Stimulated activated effector memory CD8-positive, alpha-beta T cell treated with anti-CD3 and anti-CD28 coated beads, Interleukin-12 subunit alpha, Interleukin-12 subunit beta, amount 100 ng/mL, for 72 hours (primary cell): ENCODE results near the gene TOM1L2.
A peak's percentile ranks its signal among the peaks of the same experiment; 100 is the strongest.
"Not testable (repeated sequence)": the region's sequence is repeated elsewhere in the genome, so short reads cannot be mapped to it uniquely, and the experiment has no call there.

Experiments used
- ATAC-seq: fragments of 150-1000 bp; cut with Tn5 transposase; 2 replicates; pipeline ENCODE4 v1.10.0; 2021
- DNase-seq, 2 donors: peaks; one replicate each; pipeline ENCODE4 v3.0.0; 2021 to 2022; ENCODE audit warnings: low spot score in 2 of 2
- H3K27ac Mint-ChIP-seq: one replicate; pipeline ENCODE4 v1.8.0; 2022; ENCODE audit warnings: mild to moderate bottlenecking, mixed read lengths
- H3K36me3 Mint-ChIP-seq: one replicate; pipeline ENCODE4 v1.8.0; 2022; ENCODE audit warnings: mild to moderate bottlenecking, mixed read lengths
- H3K4me1 Mint-ChIP-seq: one replicate; pipeline ENCODE4 v1.8.0; 2022; ENCODE audit warnings: mixed read lengths
- H3K4me3 Mint-ChIP-seq: one replicate; pipeline ENCODE4 v1.8.0; 2022; ENCODE audit warnings: mild to moderate bottlenecking, mixed read lengths
- H3K9me3 Mint-ChIP-seq: one replicate; pipeline ENCODE4 v1.8.0; 2022; ENCODE audit warnings: mixed read lengths

TOM1L2 gene

DNA sequence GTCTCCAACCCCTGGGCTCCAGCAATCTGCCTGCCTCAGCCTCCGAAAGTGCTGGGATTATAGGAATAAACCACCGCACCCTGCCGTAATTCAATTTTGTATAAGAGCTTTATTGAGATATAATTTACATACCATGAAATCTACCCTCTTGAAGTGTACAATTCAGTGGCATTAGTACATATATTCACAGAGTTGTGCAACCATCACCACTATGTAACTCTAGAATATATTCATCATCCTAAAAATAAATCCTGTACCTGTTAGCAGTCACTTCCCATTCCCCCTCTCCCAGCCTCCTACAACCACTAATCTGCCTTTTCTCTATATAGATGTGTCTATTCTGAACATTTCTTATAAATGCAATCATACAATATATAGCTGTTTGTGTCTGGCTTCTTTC lies 26.1 kb downstream of the TOM1L2 start:
- Mint-ChIP-seq H3K36me3 (no peaks in the 10 kb centered on the region), H3K4me3 (no peak overlapping the region), H3K9me3 (no peaks in the 10 kb centered on the region), H3K27ac (no peak overlapping the region), H3K4me1 (peaks cover 27% of the 10 kb centered on the region)
- no peak for ATAC-seq
- DNase-seq = no peak

DNA sequence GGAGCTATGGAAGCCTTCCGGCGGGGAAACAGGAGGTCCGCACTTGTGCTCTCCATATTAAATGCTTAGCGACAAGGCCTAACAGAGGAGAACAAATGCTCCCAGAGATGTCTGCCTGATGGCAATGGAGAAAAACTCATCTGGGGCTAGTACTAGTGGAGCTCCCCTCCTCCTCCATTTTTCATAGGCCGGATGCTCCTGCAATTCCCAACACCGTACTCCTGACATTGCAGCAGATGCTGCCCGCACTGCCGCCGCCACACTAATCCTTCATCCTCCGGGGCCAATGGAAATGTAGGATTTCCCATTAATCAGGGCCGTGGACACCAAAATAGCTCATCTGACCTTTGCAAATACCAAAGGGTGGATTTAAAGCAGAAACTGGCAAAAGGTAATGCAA lies 27.5 kb downstream of the TOM1L2 start:
- H3K27ac Mint-ChIP-seq = no peak overlapping the region
- no peak for DNase-seq
- ATAC-seq = no peak
- H3K36me3 Mint-ChIP-seq = no peaks in the 10 kb centered on the region
- peaks cover 27% of the 10 kb centered on the region for H3K4me1 Mint-ChIP-seq
- H3K9me3 Mint-ChIP-seq = no peaks in the 10 kb centered on the region
- no peak overlapping the region for H3K4me3 Mint-ChIP-seq

DNA sequence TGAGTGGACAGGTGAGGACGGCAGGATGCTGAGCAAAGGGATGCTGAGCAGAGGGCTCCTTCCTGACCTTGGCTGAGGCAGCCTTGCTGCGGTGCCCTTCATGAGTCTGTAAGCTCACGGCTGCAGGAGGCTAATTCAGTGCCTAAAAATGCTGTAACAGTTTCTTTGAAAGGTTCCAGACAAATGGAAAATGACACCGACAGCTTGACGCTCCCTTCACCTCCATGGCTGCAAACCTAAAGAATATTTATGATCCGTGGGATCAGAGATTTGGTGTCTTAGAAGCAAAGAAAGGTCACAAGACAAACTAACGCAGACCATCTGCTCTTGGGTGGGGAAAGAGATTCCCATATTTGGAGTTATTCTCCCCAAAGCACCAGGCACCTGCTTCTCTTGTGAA lies 28.0 kb downstream of the TOM1L2 start:
- peaks cover 22% of the 10 kb centered on the region for H3K4me1 Mint-ChIP-seq
- DNase-seq (no peak), ATAC-seq (no peak)
- no peaks in the 10 kb centered on the region for H3K36me3 Mint-ChIP-seq
- H3K27ac Mint-ChIP-seq = no peak overlapping the region
- H3K9me3 Mint-ChIP-seq = no peaks in the 10 kb centered on the region
- H3K4me3 Mint-ChIP-seq = no peak overlapping the region

GRCh38 chr17:17943281-17943984 lies 28.8 kb downstream of the TOM1L2 start:
- Mint-ChIP-seq H3K9me3 (no peaks in the 10 kb centered on the region), H3K36me3 (no peaks in the 10 kb centered on the region), H3K27ac (no peak overlapping the region), H3K4me1 (peaks cover 17% of the 10 kb centered on the region), H3K4me3 (no peak overlapping the region)
- DNase-seq (no peak), ATAC-seq (peak; percentile 26)

DNA sequence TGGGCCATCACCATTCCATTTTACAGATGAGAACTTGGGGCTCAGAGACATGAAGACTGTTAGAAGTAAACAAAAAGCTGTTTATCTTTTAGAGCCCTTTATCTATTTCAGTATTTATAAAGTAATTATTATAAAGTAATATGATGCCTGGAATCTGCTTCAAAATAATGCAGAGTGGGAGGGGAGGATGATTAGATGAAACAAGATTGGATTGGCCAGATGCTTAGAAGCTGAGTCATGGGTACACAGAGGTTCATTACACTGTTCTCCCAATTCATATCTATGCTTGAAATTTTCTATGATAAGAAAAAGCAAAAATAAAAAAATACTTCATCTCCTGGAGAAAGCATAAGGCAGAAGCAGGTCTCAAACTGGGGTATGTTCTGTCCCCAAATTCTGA lies 29.4 kb downstream of the TOM1L2 start:
- no peaks in the 10 kb centered on the region for H3K36me3 Mint-ChIP-seq
- no peak overlapping the region for H3K27ac Mint-ChIP-seq
- H3K4me3 Mint-ChIP-seq = no peak overlapping the region
- no peaks in the 10 kb centered on the region for H3K9me3 Mint-ChIP-seq
- DNase-seq (no peak), ATAC-seq (no peak)
- H3K4me1 Mint-ChIP-seq = peaks cover 14% of the 10 kb centered on the region

- ATAC-seq (no peak), DNase-seq (no peak)
- H3K27ac Mint-ChIP-seq = no peak overlapping the region
- H3K4me1 Mint-ChIP-seq = peaks cover 30% of the 10 kb centered on the region
- H3K36me3 Mint-ChIP-seq = no peaks in the 10 kb centered on the region
- H3K9me3 Mint-ChIP-seq = no peaks in the 10 kb centered on the region
- H3K4me3 Mint-ChIP-seq = no peak overlapping the region
Measured at GRCh38 chr17:17941015-17941414, 31.2 kb downstream of the TOM1L2 start.

DNA sequence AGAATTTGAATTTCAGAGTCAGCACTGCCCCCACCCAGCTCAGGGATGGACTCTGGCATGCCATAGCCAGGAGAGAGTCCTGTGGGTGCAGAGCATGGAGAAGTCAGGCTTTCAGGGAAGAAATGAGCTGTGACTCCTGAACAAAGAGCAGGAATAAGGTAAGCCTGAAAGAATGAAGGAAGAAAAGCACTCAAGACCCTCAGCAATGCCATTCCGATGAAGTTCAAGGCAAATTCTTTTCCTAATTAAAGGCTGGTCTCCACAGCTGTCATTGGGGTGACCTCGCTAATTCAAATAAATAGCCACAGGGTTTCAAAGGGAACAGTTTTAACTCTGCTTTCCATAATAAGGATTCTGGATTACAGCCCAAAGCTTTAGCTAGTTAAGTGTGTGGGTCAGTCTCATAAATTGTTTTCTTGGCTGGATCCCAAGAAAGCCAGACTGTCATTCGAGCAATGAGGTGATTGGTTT lies 31.7 kb downstream of the TOM1L2 start:
- no peaks in the 10 kb centered on the region for H3K9me3 Mint-ChIP-seq
- no peak for ATAC-seq
- no peak for DNase-seq
- H3K27ac Mint-ChIP-seq = no peak overlapping the region
- no peak overlapping the region for H3K4me3 Mint-ChIP-seq
- H3K4me1 Mint-ChIP-seq = peaks cover 35% of the 10 kb centered on the region
- no peaks in the 10 kb centered on the region for H3K36me3 Mint-ChIP-seq

DNA sequence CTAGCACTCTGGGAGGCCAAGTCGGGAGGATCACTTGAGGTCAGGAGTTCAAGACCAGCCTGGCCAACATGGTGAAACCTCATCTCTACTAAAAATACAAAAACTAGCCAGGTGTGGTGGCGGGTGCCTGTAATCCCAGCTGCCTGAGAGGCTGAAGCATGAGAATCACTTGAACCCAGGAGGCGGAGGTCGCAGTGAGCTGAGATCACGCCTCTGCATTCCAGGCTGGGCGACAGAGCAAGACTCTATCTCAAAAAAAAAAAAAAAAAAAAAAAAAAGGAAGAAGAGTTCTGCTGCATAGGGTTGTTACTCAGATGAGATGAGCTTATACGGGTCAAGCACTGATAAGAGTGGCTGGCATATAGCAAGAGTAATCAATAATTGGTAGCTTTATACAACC lies 32.3 kb downstream of the TOM1L2 start:
- not testable (repeated sequence) for H3K9me3 Mint-ChIP-seq, H3K27ac Mint-ChIP-seq, H3K36me3 Mint-ChIP-seq, DNase-seq, H3K4me3 Mint-ChIP-seq, ATAC-seq
- peaks cover 41% of the 10 kb centered on the region for H3K4me1 Mint-ChIP-seq

DNA sequence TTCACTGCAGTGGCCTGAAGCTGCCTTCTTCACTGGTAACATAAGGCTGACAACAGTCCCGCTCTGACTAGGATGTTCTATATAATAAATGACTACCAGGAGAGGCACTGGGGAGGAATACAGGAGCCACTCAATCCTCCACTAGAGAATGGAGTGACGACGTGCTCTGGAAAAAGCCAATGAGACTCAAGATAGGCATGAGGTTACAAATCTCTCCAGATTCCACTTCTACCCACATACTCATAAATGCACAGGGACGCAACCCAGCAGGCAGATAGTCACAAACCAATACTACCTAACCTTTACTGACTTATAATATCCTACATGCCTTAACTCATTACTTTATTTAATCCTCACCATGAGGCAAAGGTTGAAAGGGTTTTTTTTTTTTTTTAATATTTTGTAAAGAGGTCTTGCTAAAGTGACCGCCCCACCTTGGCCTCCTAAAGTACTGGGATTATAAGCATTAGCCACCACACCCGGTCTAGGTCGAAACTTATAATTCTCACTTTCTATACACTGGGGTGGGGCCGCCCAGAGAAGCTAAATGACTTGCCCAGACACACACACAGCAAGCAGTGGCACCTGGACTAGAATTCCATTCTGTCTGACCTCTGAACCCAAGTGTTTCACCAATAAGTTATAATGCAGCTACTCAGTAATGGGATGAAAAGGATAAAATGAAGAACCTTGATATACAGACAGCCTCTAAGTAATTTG lies 33.7 kb downstream of the TOM1L2 start:
- Mint-ChIP-seq H3K4me1 (peaks cover 35% of the 10 kb centered on the region), H3K4me3 (no peak overlapping the region), H3K27ac (no peak overlapping the region)

GRCh38 chr17:17937958-17938357 lies 34.2 kb downstream of the TOM1L2 start:
- H3K36me3 Mint-ChIP-seq = no peaks in the 10 kb centered on the region

More for the DNA sequence above, 33.7 kb downstream of the TOM1L2 start:
- ATAC-seq = no peak
- H3K9me3 Mint-ChIP-seq = no peaks in the 10 kb centered on the region
- no peaks in the 10 kb centered on the region for H3K36me3 Mint-ChIP-seq
- no peak for DNase-seq

DNA sequence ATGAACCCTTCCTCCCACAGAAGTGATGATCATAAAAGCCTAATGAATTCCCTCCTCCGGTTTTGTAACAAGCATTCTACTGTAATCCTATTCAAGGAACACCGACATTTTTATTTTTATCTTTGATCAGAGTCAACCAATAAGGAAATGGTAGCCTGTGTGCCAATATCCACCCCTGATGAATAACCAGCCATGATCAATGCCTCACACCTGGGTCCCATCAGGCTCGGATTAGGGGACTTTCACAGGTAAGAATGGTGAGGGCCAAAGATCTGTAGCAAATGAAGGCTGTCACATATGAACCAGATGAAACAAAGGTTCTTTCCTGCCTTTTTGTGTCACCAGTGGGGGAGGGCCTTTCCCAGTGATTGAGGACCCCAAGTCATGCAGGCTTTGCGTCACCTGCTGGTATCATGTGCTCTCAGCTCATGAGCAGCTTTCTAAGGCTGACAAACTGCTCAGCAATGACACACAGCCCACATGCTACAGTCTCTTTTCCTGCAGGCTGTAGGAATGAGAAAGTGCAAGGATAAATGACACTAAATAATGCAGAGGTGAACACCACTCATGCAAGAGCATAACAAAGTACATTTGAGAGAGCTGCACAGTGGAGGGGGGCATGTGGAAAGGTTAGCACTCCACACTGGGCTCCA lies 34.9 kb downstream of the TOM1L2 start:
- DNase-seq = no peak
- H3K9me3 Mint-ChIP-seq = no peaks in the 10 kb centered on the region
- H3K36me3 Mint-ChIP-seq = no peaks in the 10 kb centered on the region
- no peak for ATAC-seq
- H3K4me3 Mint-ChIP-seq = no peak overlapping the region
- H3K27ac Mint-ChIP-seq = peak overlapping the region; percentile 21
- H3K4me1 Mint-ChIP-seq = peaks cover 29% of the 10 kb centered on the region

More at GRCh38 chr17:17937958-17938357, 34.2 kb downstream of the TOM1L2 start:
- H3K4me3 Mint-ChIP-seq = no peak overlapping the region
- no peak for DNase-seq
- no peaks in the 10 kb centered on the region for H3K9me3 Mint-ChIP-seq
- H3K4me1 Mint-ChIP-seq = peaks cover 29% of the 10 kb centered on the region
- no peak for ATAC-seq
- H3K27ac Mint-ChIP-seq = no peak overlapping the region

DNA sequence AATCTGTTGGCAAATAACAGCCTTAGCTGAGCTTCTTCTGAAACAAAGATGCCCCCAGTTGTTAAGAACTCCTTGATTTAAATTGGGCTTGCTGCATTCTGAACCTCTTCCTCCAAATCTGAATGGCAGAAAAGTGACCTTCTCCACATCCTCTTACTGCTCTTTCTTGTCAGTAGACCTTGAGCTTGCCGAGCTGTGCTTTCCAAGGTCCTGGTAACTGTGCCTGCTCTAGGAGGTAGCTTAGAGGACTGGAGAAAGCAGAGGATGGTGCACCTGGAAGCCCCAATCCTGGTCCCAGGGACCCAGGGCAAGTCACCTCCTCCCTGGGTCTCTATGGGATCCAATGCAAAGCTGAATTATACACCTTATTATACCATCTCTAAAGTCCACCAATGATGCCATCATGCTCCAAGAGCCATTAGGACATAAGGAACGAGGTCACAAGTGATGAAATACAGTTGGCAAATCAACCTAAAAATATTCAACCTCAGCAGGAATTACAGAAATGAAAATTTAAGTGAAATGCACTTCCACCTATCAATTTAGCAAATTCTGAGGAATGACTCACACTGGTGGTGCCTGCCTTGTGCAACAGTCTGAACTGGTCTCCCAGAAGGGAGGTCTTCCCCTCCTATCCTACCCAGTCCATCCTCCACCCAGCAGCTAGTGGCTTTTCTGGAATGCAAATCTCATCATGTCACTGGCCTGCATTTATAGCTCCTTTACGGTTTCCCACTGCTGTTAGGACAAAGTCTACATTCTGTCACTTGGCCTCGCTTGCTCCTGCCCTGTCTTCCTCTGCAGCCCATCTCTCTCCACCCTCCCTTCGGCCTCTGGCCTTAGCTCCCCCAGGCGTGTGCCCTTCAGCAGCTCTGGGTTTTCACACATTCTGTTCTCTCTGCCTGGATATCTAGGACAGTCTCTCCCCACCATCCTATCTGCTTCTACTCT lies 36.6 kb downstream of the TOM1L2 start:
- no peak for DNase-seq
- peak; percentile 37 for ATAC-seq
- no peak overlapping the region for H3K4me3 Mint-ChIP-seq
- peak overlapping the region; percentile 41 for H3K27ac Mint-ChIP-seq
- no peaks in the 10 kb centered on the region for H3K36me3 Mint-ChIP-seq
- H3K4me1 Mint-ChIP-seq = peaks cover 29% of the 10 kb centered on the region
- H3K9me3 Mint-ChIP-seq = no peaks in the 10 kb centered on the region

- H3K27ac Mint-ChIP-seq = no peak overlapping the region
- ATAC-seq (no peak), DNase-seq (no peak)
- H3K36me3 Mint-ChIP-seq = no peaks in the 10 kb centered on the region
- H3K9me3 Mint-ChIP-seq = no peaks in the 10 kb centered on the region
- no peak overlapping the region for H3K4me3 Mint-ChIP-seq
- H3K4me1 Mint-ChIP-seq = peaks cover 29% of the 10 kb centered on the region
Measured at GRCh38 chr17:17934806-17935205, 37.4 kb downstream of the TOM1L2 start.

GRCh38 chr17:17934214-17934613 lies 38.0 kb downstream of the TOM1L2 start:
- DNase-seq (no peak), ATAC-seq (no peak)
- Mint-ChIP-seq H3K9me3 (no peaks in the 10 kb centered on the region), H3K36me3 (no peaks in the 10 kb centered on the region), H3K4me1 (peaks cover 29% of the 10 kb centered on the region), H3K4me3 (no peak overlapping the region), H3K27ac (no peak overlapping the region)

DNA sequence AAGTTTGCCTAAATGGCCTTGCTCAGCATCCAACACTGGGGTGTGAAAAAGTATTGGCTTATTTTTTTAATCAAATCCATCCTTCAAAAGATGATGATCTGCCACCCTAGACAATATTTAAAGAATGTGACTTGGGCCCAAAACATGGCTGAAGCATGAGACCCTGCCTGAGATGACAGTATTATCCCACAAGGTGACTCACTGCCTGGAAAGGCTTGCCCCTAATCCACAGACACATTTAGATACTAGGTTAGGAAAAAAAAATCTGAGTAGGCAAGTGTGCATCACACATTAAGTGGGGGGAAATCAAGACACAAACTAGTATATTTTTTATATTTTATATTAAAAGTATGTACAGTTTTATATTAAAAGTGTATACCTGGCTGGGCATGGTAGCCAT lies 38.4 kb downstream of the TOM1L2 start:
- DNase-seq = no peak
- ATAC-seq = no peak
- Mint-ChIP-seq H3K9me3 (no peaks in the 10 kb centered on the region), H3K4me1 (peaks cover 29% of the 10 kb centered on the region), H3K36me3 (no peaks in the 10 kb centered on the region), H3K27ac (no peak overlapping the region), H3K4me3 (no peak overlapping the region)
